ENCODE measurements around the gene RTKN. TPM values are rescaled to one million over a fixed set of nuclear protein-coding genes. Genes with fewer than 3 reads are reported as not detected.

RTKN gene
- polyA plus RNA-seq, 2 of the 4 experiments (the other 2 are of a cell fraction): 15.1 to 20.1 TPM

DNA sequence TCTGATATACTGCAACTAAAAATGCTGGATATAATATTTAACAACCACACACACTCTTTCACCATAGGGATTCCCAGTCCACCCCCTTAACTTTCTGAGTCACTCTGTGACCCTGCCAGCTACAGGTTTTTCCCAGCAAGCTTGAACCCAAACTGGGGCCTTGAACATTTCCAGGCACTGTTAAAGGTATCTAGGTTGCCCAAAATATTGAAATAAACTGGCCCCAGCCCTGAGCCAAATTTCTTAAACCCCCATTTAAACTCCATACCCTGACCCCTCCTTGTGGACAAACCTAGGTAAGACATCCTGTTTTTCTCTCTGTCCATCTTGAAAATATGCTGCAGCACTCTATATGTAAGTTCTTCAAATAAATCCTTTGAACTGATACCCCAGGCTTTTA is 42.0 kb downstream of the RTKN start:
- no peak for TF ChIP-seq HOXB5 (CRISPR knock-in tag; IDR thresholded peaks at IDR 0.05)
- no peak for TF ChIP-seq TP53 (CRISPR knock-in tag; IDR thresholded peaks at IDR 0.05)
- TF ChIP-seq, protein P1, sequence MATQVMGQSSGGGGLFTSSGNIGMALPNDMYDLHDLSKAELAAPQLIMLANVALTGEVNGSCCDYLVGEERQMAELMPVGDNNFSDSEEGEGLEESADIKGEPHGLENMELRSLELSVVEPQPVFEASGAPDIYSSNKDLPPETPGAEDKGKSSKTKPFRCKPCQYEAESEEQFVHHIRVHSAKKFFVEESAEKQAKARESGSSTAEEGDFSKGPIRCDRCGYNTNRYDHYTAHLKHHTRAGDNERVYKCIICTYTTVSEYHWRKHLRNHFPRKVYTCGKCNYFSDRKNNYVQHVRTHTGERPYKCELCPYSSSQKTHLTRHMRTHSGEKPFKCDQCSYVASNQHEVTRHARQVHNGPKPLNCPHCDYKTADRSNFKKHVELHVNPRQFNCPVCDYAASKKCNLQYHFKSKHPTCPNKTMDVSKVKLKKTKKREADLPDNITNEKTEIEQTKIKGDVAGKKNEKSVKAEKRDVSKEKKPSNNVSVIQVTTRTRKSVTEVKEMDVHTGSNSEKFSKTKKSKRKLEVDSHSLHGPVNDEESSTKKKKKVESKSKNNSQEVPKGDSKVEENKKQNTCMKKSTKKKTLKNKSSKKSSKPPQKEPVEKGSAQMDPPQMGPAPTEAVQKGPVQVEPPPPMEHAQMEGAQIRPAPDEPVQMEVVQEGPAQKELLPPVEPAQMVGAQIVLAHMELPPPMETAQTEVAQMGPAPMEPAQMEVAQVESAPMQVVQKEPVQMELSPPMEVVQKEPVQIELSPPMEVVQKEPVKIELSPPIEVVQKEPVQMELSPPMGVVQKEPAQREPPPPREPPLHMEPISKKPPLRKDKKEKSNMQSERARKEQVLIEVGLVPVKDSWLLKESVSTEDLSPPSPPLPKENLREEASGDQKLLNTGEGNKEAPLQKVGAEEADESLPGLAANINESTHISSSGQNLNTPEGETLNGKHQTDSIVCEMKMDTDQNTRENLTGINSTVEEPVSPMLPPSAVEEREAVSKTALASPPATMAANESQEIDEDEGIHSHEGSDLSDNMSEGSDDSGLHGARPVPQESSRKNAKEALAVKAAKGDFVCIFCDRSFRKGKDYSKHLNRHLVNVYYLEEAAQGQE (IDR thresholded peaks at IDR 0.05): no peak
- TF ChIP-seq TFCP2L1 (CRISPR knock-in tag; IDR thresholded peaks at IDR 0.05): no peak
- peak; percentile 39; the same call in 2 of the 3 replicates for TF ChIP-seq SMC3 (IDR thresholded peaks at IDR 0.05)
- peak; percentile 42 for TF ChIP-seq CTCF (IDR thresholded peaks at IDR 0.05)
- peak; percentile 44 to 61 for TF ChIP-seq RAD21 (conservative IDR thresholded peaks at IDR 0.05 in 1 of 2, IDR thresholded peaks at IDR 0.05 in 1 of 2)
- TF ChIP-seq RFX5 (IDR thresholded peaks at IDR 0.05): no peak
- no peak for TF ChIP-seq CBX8 (IDR thresholded peaks at IDR 0.05)
- peak; percentile 84 to 89 for ATAC-seq
- ChIA-PET POLR2A (no interaction called here), CTCF (interaction anchor here (0.6 to 6.1 kb wide), 9 partner anchors 9 to 150 kb away, joined by 3 to 39 read pairs (median 5); no protein-coding TSS in a partner anchor)
- Histone ChIP-seq H3K4me3 (no peak overlapping the region), H3K4me2 (no peak overlapping the region), H3K27ac (no peak overlapping the region), H3K4me1 (no peaks in the 10 kb centered on the region), H3K9me3 (no peaks in the 10 kb centered on the region)
- FAIRE-seq: no peak
- peak; percentile 45 to 56 for DNase-seq (ENCODE audit: low read depth in 1 of 2, low spot score in 1 of 2)

DNA sequence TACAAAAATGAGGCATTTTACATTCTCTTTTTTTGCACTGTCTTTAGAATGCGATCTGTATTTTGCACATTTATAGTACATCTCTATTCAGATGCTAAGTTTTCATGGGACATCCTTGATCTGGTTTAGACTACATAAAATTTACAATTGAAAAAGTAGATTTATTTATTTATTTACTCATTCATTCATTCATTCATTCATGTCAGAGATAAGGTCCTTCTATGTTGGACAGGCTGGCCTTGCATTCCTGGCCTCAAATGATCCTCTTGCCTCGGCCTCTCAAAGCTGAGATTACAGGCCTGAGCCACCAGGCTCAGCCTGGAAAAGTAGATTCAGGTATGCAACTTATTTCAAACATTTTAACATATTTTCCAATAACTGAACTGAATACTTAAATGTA is 45.6 kb downstream of the RTKN start:
- H3K4me1 ChIP-seq: peaks cover 10% of the 10 kb centered on the region; the same call in 2 of the 3 replicates
- CTCF ChIA-PET: interaction anchor here (1.7 kb wide), 1 partner anchor 60 kb away, joined by 3 read pairs; no protein-coding TSS in a partner anchor
- POLR2A ChIA-PET: no interaction called here
- H3K4me3 ChIP-seq: no peak overlapping the region
- WGBS (ENCODE audit: missing lambda C conversion rate): 86% methylated on average over 2 of the region's 2 CpGs
- ATAC-seq: no peak
- H3K27ac ChIP-seq: no peak overlapping the region
- H3K4me2 ChIP-seq: no peak overlapping the region
- FAIRE-seq: no peak
- TF ChIP-seq CTCF (IDR thresholded peaks at IDR 0.05): no peak
- TF ChIP-seq CHD4 (IDR thresholded peaks at IDR 0.05; ENCODE audit: borderline replicate concordance): no peak
- TF ChIP-seq, protein P2, sequence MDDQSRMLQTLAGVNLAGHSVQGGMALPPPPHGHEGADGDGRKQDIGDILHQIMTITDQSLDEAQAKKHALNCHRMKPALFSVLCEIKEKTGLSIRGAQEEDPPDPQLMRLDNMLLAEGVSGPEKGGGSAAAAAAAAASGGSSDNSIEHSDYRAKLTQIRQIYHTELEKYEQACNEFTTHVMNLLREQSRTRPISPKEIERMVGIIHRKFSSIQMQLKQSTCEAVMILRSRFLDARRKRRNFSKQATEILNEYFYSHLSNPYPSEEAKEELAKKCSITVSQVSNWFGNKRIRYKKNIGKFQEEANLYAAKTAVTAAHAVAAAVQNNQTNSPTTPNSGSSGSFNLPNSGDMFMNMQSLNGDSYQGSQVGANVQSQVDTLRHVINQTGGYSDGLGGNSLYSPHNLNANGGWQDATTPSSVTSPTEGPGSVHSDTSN (IDR thresholded peaks at IDR 0.05): no peak
- TF ChIP-seq FOSL2 (IDR thresholded peaks at IDR 0.05): no peak
- no peak for TF ChIP-seq FOSL2 (CRISPR knock-in tag; IDR thresholded peaks at IDR 0.05)
- TF ChIP-seq PHF8 (IDR thresholded peaks at IDR 0.05; ENCODE audit: borderline replicate concordance, low read depth): no peak
- TF ChIP-seq TP53 (CRISPR knock-in tag; IDR thresholded peaks at IDR 0.05): no peak
- TF ChIP-seq RCOR1 (IDR thresholded peaks at IDR 0.05; ENCODE audit: low read depth, low read length): no peak
- TF ChIP-seq, protein P3, sequence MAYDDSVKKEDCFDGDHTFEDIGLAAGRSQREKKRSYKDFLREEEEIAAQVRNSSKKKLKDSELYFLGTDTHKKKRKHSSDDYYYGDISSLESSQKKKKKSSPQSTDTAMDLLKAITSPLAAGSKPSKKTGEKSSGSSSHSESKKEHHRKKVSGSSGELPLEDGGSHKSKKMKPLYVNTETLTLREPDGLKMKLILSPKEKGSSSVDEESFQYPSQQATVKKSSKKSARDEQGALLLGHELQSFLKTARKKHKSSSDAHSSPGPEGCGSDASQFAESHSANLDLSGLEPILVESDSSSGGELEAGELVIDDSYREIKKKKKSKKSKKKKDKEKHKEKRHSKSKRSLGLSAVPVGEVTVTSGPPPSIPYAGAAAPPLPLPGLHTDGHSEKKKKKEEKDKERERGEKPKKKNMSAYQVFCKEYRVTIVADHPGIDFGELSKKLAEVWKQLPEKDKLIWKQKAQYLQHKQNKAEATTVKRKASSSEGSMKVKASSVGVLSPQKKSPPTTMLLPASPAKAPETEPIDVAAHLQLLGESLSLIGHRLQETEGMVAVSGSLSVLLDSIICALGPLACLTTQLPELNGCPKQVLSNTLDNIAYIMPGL (CRISPR knock-in tag; IDR thresholded peaks at IDR 0.05; ENCODE audit: borderline replicate concordance): no peak
- no peak for TF ChIP-seq MAZ (IDR thresholded peaks at IDR 0.05; ENCODE audit: borderline replicate concordance, low read depth, low read length)
- TF ChIP-seq POLR2AphosphoS2 (conservative IDR thresholded peaks at IDR 0.05; ENCODE audit: low read length): no peak
- TF ChIP-seq JUN (IDR thresholded peaks at IDR 0.05): no peak
- TF ChIP-seq EP300 (IDR thresholded peaks at IDR 0.05): no peak
- no peak for TF ChIP-seq BHLHE40 (IDR thresholded peaks at IDR 0.05; ENCODE audit: low read depth, low read length)
- no peak for TF ChIP-seq RNF2 (IDR thresholded peaks at IDR 0.05; ENCODE audit: borderline replicate concordance, low read depth)
- TF ChIP-seq CBX8 (IDR thresholded peaks at IDR 0.05): no peak
- no peak for TF ChIP-seq POLR2A (IDR thresholded peaks at IDR 0.05; ENCODE audit: low read length)
- TF ChIP-seq ZFP36 (IDR thresholded peaks at IDR 0.05; ENCODE audit: borderline replicate concordance, partially characterized antibody): no peak
- no peak for TF ChIP-seq KDM5A (IDR thresholded peaks at IDR 0.05)
- no peak for TF ChIP-seq JUNB (IDR thresholded peaks at IDR 0.05)
- no peak for DNase-seq (ENCODE audit: low read depth in 1 of 2, low spot score in 1 of 2)
- no peaks in the 10 kb centered on the region for H3K9me3 ChIP-seq

All from A549 (cell line).